Vagina (tissue), 2 donors: ENCODE results near the gene P2RY14. TPM values are rescaled to one million over a fixed set of nuclear protein-coding genes. Genes with fewer than 3 reads are reported as not detected.

Experiments
- DNase-seq, 2 donors: peaks; one replicate each; pipeline ENCODE4 v3.0.0-alpha.2; 2017; ENCODE audit errors: extremely low spot score in 2 of 2
- H3K27ac ChIP-seq: fragments of 200-600 bp; sonication (generic); one replicate; pipeline ENCODE4 v1.5.1; 2019
- H3K27me3 ChIP-seq: fragments of 200-600 bp; sonication (generic); one replicate; pipeline ENCODE4 v1.5.1; 2019
- H3K36me3 ChIP-seq, 2 donors: fragments of 200-600 bp; sonication (generic); one replicate each; pipeline ENCODE4 v1.5.1; 2017 to 2019
- H3K4me1 ChIP-seq: fragments of 200-600 bp; sonication (generic); one replicate; pipeline ENCODE4 v1.5.1; 2019
- H3K4me3 ChIP-seq, 2 donors: fragments of 200-600 bp; sonication (generic); 1 replicate in 1 of 2; 2 replicates in 1 of 2; pipeline ENCODE4 v1.5.1; 2016 to 2019
- H3K9me3 ChIP-seq: fragments of 200-600 bp; sonication (generic); one replicate; pipeline ENCODE4 v1.5.1; 2019
- POLR2A ChIP-seq, 2 donors: fragments of 450-650 bp; IDR thresholded peaks; one replicate each; pipeline ENCODE4 v1.6.1; 2017; ENCODE audit warnings: antibody characterized with exemption in 2 of 2, mild to moderate bottlenecking in 2 of 2, moderate library complexity in 2 of 2
- POLR2AphosphoS5 ChIP-seq, 2 donors: sonication (generic); formaldehyde crosslinking; IDR thresholded peaks; one replicate each; pipeline ENCODE4 v1.9.0; 2017; ENCODE audit warnings: antibody characterized with exemption in 2 of 2, mild to moderate bottlenecking in 2 of 2, low read depth in 1 of 2; ENCODE audit not compliant: insufficient read depth in 1 of 2
- intact Hi-C: fragments of 100-400 bp; cut with DNase I; formaldehyde crosslinking; loops from one replicate; pipeline ENCODE4 v1.15.1; 2023
- total RNA-seq: library from RNA; depleted of rRNA; stranded (reverse); fragments of >200 nt; gene quantifications from one replicate; pipeline ENCODE4 v1.2.3, GENCODE V29; 2016
- TF ChIP-seq, protein P1 (sequence below), 3 experiments: fragments of 450-650 bp in 2 of 3; fragments of 200-600 bp in 1 of 3; sonication (generic) in 1 of 3; IDR thresholded peaks; one replicate each; pipeline ENCODE4 v1.5.1; 2017 to 2019; ENCODE audit warnings: antibody characterized with exemption in 3 of 3, mild to moderate bottlenecking in 2 of 3, moderate library complexity in 2 of 3

P2RY14 gene
- total RNA-seq, 1 donor from 2014 or later: 0.49 TPM

GRCh38 chr3:151191095-151191494, 87.2 kb downstream of the P2RY14 start:
- Histone ChIP-seq H3K4me3 (no peak overlapping the region), H3K9me3 (no peaks in the 10 kb centered on the region), H3K27ac (no peak overlapping the region), H3K4me1 (no peaks in the 10 kb centered on the region), H3K36me3 (no peaks in the 10 kb centered on the region), H3K27me3 (no peaks in the 10 kb centered on the region)
- DNase-seq: no peak
- TF ChIP-seq POLR2A (IDR thresholded peaks at IDR 0.05) (no peak), POLR2AphosphoS5 (IDR thresholded peaks at IDR 0.05; ENCODE audit: insufficient read depth in 1 of 2, low read depth in 1 of 2) (no peak)
- TF ChIP-seq, protein P1, sequence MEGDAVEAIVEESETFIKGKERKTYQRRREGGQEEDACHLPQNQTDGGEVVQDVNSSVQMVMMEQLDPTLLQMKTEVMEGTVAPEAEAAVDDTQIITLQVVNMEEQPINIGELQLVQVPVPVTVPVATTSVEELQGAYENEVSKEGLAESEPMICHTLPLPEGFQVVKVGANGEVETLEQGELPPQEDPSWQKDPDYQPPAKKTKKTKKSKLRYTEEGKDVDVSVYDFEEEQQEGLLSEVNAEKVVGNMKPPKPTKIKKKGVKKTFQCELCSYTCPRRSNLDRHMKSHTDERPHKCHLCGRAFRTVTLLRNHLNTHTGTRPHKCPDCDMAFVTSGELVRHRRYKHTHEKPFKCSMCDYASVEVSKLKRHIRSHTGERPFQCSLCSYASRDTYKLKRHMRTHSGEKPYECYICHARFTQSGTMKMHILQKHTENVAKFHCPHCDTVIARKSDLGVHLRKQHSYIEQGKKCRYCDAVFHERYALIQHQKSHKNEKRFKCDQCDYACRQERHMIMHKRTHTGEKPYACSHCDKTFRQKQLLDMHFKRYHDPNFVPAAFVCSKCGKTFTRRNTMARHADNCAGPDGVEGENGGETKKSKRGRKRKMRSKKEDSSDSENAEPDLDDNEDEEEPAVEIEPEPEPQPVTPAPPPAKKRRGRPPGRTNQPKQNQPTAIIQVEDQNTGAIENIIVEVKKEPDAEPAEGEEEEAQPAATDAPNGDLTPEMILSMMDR (IDR thresholded peaks at IDR 0.05): no peak
- intact Hi-C loops: no loop called here

DNA sequence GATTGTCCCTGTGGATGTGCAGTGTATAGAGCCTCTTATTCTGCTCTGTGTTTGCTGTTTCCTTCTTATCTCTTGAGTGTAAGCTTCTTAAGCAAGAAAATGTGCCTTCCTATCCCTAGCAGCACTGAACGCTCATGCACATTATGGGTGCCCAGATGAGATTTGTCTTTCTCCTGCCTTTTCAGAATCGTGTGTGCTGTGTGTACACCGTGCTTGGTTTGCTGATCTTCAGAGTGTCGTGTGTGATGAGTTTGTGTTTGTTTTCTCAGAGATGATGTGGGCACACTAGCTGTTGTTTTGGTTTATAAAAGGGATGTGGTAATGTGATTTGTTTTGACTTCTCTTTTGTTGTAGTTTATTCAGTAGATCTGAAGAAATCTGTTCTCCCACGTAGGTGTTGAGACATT, 95.1 kb downstream of the P2RY14 start:
- Histone ChIP-seq H3K4me3 (no peak overlapping the region), H3K27me3 (no peaks in the 10 kb centered on the region), H3K36me3 (no peaks in the 10 kb centered on the region), H3K27ac (no peak overlapping the region), H3K4me1 (no peaks in the 10 kb centered on the region), H3K9me3 (no peaks in the 10 kb centered on the region)
- TF ChIP-seq, protein P1 (IDR thresholded peaks at IDR 0.05): no peak
- no peak for TF ChIP-seq POLR2AphosphoS5 (IDR thresholded peaks at IDR 0.05; ENCODE audit: insufficient read depth in 1 of 2, low read depth in 1 of 2)
- TF ChIP-seq POLR2A (IDR thresholded peaks at IDR 0.05): no peak
- no peak for DNase-seq
- intact Hi-C loops: no loop called here

DNA sequence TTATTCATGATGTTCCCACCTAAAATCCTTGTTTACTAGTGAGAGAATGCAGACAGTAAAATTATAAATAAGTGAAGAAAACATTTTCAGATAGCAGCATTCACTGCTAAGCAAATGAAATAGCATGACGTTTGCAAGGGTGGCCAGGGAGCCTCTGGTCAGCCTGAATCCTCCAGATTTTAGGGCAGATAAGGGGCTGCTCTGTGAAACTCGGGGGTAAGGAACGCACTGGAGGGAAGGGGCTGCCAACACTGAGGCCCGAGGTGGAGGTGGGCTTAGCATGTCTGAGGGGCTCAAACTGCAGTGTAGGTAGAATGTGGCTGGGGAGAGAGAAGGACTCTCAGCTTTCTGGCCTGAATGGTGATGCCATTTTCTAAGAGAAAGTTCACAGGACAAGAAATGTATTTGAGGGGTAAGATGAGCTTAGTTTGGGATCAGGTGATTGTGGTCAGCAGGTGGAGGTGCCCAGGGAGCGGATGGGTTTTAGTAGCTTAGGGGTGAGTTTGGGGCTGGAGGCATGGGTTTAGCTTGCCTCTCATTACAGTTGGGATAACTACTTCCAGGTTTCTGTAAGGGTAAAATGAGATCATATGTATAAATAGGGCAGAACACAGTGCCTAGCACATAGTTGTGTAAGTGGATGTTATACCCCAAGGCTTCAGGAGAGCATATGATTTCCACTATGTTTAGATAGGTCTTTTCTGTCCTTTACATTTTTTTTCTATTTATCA, 95.8 kb downstream of the P2RY14 start:
- no peaks in the 10 kb centered on the region for H3K9me3 ChIP-seq
- TF ChIP-seq POLR2AphosphoS5 (IDR thresholded peaks at IDR 0.05; ENCODE audit: insufficient read depth in 1 of 2, low read depth in 1 of 2): no peak
- no peak for TF ChIP-seq POLR2A (IDR thresholded peaks at IDR 0.05)
- TF ChIP-seq, protein P1 (IDR thresholded peaks at IDR 0.05): no peak
- no peak overlapping the region for H3K4me3 ChIP-seq
- no peaks in the 10 kb centered on the region for H3K4me1 ChIP-seq
- no peaks in the 10 kb centered on the region for H3K36me3 ChIP-seq
- H3K27ac ChIP-seq: no peak overlapping the region
- no peak for DNase-seq
- intact Hi-C loops: no loop called here
- H3K27me3 ChIP-seq: no peaks in the 10 kb centered on the region

GRCh38 chr3:151178208-151178845, 100.0 kb downstream of the P2RY14 start:
- Histone ChIP-seq H3K4me1 (no peaks in the 10 kb centered on the region), H3K9me3 (no peaks in the 10 kb centered on the region), H3K36me3 (no peaks in the 10 kb centered on the region), H3K4me3 (no peak overlapping the region), H3K27ac (no peak overlapping the region), H3K27me3 (no peaks in the 10 kb centered on the region)
- TF ChIP-seq POLR2AphosphoS5 (IDR thresholded peaks at IDR 0.05; ENCODE audit: insufficient read depth in 1 of 2, low read depth in 1 of 2): no peak
- TF ChIP-seq POLR2A (IDR thresholded peaks at IDR 0.05): no peak
- TF ChIP-seq, protein P1 (IDR thresholded peaks at IDR 0.05): no peak
- intact Hi-C loops: no loop called here
- DNase-seq: no peak

GRCh38 chr3:151175952-151176351, 102.4 kb downstream of the P2RY14 start:
- H3K36me3 ChIP-seq: no peaks in the 10 kb centered on the region
- H3K4me3 ChIP-seq: no peak overlapping the region
- no peaks in the 10 kb centered on the region for H3K9me3 ChIP-seq
- H3K4me1 ChIP-seq: no peaks in the 10 kb centered on the region
- intact Hi-C loops: no loop called here
- DNase-seq: no peak
- H3K27ac ChIP-seq: no peak overlapping the region
- TF ChIP-seq POLR2A (IDR thresholded peaks at IDR 0.05) (no peak), POLR2AphosphoS5 (IDR thresholded peaks at IDR 0.05; ENCODE audit: insufficient read depth in 1 of 2, low read depth in 1 of 2) (no peak)
- TF ChIP-seq, protein P1 (IDR thresholded peaks at IDR 0.05): no peak
- H3K27me3 ChIP-seq: no peaks in the 10 kb centered on the region
